GDM1 (cell line): ENCODE results near the gene CELSR3.

Experiments
- DNase-seq: peaks from one replicate; lab custom pipeline; 2025; lab: John Stamatoyannopoulos, UW

Gene CELSR3

DNA sequence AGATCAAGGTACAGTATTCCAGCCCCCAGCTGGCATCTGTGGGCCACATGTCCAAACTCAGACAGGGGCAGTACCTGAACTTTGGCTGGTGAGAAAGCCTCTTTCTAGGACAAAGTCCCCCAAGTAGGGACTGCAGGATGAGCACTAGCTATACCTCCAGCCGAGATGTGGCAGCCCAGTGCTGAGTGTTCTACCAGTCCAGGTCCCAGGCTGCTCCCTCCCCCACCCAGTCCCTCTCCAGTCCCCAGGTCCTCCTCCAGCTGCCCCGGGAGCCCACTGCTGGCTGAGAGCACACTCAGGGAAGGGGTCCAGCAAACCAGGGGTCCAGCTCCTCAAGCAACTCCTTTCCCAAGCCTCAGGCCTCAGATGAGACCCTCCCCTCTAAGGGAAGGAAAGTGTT is 28.9 kb downstream of the CELSR3 start:
- DNase-seq, result no peak

DNA sequence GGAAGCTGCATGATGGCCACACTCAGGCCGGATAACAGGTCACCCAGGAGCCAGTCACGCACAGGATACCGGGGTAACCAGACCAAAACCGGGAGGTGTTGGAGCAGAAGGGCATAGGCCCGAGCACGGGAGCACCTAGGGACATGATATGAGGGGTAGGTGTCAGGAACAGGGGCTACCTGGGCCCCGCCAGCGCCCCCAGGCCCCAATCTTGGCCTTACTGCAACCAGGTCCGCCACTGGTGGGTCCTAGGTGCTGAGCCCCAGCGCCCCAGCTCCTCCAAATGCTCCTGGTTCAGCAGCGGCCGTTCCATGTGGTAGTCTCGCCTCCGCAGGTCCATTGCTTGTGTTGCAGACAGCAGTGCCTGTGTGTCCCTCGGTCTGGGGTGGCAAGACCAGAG is 29.4 kb downstream of the CELSR3 start:
- no peak for DNase-seq

DNA sequence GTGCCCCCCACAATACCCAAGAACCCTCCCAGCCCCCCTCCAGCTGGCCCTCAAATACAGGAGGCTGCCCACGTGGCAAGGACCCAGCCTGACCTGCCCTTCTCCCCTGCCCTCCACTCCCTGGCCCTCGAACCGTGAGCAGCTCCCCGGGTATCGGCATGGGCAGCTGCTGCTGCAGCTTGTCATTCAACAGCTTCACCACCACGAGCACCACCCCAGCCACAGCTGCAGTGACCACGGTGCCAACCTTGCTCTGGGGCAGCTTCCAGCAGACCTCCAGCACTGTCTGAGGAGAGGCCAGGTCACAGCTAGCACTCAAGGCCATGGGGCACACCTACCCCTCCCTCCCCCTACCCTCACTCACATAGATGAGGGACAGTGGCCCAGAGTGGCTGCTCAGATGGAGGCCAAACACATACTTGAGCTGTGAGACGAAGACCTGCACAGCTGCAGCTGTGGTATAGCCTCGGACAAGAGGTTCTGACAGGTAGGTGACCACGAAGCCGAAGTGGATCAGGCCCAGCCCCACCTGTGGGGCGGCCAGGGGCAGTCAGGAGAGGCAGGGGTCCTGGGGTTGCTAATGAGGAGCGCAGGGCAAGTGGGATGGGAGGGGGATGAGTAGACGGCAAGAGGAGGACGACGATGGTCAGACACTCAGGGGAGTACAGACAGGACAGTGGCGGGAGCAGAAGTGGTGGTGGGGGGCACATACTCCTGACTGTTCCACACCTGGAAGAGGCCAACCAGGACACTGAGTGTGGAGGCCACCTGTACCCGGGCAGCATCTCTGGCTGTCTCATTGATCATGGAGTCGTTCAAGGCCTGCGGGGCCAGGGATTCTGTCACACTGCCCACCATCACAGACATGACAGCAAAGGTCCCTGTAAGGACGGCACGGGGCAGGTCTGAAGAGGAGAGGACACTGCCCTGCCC is 30.9 kb downstream of the CELSR3 start:
- no peak for DNase-seq

DNA sequence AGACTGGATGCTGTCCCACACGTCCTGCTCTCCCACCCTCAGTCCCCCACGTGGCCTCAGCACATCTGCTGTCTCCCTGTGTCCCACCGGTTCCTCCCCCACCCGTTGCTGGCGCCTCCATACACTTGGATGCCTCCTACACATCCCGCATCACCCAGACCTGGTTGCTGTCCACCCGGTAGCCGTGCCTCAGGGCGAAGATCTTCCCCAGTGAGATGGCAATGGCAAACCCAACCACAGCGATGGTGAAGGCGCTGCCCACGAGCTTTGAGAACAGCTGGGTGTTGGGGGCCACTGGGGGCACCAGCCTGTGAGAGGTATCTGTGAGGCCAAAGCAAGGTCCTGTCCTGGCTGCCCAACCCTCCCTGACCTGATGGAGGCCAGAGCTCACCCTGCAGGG is 31.9 kb downstream of the CELSR3 start:
- no peak for DNase-seq

DNA sequence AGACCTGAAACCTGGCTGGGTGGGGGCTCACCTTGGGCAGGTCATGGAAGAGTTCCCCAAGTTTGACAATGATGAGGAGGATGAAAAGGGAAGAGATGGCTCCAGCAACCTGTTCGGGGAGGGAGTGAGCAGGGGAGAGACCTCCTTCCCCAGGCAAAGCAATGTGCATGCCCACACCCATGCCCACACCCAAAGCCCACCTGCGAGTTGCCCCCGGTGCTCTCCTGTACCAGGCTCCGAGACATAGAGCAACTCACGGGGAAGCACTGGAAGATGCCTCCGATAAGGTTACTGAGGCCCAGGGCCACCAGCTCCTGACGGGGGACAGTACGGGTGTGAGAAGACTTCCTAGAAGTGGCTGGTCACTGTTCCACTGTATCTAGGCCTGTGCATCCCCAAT is 32.3 kb downstream of the CELSR3 start:
- DNase-seq, result no peak

DNA sequence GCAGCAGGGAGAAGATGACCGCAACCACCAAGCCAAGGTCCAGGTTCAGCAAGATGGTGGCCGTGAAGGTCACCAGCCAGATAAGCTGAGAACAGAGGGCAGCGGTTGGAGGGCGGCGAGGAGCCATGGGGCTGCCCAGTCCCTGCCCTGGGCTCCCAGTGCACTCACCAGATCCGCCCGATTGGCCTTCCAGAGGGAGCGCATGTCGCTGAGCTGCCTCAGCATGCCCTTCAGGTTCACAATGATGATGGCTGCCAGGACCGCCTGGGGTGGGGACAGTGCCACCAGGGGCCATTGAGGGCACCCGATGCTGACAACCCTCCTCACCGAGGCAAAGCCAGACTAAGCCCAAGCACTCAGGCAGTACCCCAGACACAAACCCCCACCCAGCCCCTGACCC is 32.8 kb downstream of the CELSR3 start:
- DNase-seq, result no peak

DNA sequence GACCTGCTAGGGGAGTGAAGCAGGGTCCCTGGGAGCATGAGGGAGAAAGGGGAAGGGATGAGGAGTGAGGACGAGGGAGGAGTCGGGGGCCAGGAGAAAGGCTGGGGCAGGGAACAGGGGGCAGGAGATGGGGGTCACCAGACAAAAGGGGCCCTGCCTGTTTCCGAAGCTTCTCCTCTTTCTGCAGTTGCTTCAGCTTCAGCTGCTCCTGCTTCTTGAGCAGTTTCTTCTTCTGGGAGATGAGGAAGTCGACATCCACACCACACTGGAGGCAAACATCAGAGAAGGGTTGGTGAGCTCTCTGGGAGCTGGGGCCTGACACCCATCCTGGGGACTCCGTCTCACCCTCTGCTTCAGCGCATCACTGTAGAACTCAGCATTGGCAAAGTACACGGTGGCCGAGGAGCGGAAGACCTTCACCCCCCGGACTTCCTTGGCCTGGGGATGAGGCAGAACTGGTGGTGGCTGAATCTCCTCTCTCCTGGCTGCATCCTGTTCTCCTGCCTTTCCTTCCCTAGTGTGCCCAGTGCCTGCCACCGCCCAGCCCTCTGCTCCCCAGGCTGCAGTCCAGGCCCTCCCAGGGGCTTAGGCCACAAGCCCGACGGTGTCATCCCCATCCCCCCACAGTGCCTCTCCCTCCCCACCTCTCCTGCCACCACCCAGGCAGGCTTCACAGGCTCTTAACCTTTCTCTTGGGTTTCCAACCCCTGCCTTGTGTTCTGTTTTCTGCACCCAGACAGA is 34.2 kb downstream of the CELSR3 start:
- DNase-seq, result no peak

DNA sequence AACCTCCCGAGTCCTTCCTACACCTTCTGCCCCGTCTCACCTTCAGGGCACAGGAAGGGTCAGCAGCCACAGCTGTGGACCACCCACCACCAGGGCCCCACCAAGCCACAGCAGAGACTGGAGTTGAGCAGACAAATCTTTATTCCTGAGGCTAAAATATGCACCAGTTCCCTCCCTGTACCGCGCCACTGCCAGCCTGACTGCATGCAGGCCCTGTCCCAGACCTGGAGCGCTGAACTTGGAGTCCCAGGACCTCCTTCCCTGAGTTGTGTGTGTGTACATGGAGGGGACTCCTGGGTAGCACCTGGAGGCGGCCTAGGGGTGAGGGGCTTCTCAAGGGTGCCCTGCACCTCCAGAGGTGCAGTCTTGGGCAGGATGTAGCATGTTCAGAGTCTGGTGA is 37.1 kb downstream of the CELSR3 start:
- no peak for DNase-seq

DNA sequence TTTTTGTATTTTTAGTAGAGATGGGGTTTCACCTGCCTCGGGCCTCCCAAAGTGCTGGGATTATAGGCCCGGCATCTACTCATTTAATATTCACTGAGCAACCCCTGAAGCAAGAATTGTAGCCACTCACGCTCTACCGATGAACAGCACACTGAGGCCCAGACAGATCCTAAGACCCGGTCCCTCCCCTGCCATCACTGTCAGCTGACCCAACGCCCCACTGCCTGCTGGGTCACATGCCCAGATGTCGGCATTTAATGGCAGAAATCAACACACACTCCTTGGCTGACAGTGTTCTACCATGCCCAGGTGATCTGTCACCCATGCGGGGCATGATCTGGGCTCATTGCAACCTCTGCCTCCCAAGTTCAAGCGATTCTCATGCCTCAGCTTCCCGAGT is 37.9 kb downstream of the CELSR3 start:
- DNase-seq, result no peak

DNA sequence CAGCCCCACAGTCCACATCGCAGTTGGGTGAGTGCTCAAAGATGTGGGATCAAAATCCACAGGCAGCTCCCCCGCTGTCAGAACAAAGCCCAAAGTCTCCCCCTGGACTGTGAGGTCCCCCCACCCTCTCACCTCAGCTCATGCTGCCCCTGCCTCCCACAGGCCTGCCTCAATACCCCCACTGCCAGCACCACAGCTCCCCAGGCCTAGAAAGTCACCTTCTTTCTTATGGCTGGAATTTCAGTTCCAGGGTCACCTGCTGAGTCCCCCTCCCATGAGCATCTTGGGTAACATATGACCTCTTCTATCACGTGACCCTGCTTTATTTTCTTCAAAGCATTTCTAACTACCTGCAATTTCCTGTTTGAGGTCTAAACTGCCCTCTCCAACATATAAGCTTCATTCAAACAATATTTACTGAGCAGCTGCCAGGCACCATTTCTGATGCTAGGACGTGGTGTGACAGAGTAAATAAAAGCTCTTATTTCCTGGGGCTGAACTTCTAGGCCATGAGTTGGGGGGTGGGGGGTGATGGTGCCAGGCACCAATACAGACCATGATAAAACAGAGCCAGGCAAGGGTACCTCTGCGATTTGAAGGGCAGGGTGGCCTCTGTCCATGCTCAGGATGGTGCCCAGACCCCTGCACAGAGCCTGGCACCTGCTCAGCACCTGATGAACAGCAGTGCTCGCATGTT is 38.7 kb downstream of the CELSR3 start:
- no peak for DNase-seq

DNA sequence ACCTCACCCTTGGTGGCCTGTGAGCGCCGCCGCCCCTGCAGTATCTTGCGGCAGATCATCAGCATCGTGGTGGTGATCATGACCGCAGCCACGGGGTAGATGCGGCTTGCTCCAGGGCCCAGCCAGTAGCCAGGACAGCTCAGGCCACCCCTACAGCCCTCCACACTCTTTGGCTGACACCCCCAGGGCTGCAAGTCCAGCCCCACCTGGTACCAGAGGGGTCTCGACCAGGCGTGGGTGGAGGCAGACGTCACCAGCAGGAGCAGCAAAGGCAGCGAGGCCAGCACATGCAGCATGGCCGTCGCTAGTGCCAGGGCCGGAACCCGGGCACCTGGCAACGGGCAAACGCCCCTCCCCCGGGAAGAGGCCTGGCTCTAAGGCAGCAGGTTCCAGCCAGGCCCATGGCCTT is 41.2 kb downstream of the CELSR3 start, which contains the start of gene TMEM89:
TMEM89 (minus strand) TSS at position 309 of the 409 bp plus-strand sequence; CDS start at position 296, 13 bp downstream.
- no peak for DNase-seq

DNA sequence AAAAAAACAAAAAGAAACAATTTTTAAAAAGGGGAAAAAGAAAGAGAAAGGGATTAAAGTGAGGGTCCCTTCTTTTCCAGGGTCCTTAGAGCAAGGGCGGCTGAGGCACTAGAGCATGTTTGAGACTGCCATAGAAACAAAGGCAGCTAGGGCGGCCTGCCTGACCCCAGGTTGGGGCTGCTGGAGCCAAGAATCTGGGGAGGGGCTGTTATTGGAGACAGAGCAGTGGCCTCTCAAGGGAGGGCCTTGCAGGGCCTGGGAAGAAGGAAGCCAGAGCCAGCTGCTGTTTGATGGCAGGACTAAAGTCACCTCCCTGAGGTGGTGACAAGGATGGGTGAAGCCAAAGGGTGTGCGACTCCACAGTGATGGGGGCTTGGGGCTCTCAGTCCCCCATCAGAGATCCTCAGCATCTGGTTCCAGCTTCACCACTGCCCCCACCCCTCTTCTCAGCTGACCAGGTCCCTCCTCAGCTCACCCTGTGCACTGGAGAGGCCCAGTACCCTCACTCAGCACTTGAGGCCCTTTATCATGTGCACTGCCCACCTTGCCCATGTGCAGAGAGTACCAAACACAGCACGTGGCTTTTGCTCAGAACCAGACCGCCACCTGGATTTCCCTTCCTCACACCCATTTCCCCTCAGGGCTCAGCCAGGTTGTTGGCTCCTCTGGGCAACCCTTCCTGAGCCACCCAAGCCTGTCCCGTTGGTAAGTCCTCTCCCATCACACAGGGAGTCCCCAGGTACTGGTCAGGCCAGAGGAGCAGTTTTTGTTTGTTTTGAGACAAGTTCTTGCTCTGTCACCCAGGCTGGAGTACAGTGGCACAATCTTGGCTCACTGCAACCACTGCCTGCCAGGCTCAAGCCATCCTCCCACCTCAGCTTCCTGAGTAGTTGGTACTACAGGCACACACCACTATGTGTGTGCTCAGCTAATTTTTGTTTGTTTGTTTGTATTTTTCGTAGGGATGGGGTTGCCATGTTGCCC is 42.9 kb downstream of the CELSR3 start:
- DNase-seq, result no peak

DNA sequence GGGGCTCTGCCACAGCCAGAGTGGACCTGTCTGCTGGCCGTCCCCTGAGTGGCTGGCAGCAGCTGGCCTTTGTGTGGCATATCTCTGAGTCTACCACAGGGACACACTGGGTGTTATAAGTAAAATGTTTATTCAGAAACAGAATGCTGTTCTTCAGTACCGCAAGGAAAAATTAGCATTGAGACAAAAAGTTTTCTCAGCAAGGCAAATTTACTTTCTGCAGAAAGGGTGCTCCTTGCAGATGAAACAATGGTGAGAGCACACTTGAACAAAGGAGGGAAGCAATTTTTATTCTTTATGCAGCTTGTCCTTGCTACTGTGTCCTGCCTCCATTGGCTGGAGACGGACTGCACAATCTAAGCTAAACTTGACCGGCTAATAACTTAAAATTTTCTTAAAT is 45.1 kb downstream of the CELSR3 start:
- DNase-seq, result no peak

DNA sequence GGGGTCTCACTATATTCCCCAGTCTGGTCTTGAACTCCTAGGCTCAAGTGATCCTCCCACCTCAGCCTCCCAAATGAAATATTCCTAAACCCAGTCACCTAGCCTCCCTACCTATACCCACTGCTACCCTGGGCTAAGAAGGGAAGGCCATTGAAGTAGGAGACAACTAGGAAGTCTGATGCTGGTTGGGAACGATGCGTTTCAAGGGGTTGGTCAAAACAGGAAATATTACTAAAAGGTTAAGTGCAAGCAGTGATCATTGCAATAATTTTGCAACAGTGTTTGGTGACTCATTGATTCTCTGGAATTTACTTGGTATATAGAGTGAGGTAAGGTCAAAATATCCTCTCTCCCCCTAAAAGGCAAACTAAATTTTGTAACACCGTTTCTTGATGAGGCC is 48.6 kb downstream of the CELSR3 start:
- DNase-seq, result no peak

DNA sequence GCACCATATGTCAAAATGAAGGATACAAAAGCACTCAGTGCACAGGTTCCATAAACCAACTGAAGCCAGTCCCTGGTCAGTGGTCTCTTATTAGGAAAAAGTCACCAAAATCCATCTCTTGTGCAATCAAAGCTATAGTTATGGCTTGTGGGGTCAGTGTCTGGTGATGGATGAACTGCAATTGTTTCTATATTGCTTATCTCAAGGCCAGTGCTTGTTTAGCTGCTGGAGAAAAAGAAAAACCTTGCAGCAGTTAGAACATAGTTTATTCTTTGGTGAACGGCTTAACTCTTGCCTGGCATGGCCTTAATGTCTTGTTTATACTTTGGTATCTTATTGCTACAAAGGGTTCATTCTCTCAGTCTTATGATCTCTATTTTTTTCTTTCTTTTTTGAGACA is 50.4 kb downstream of the CELSR3 start:
- no peak for DNase-seq

DNA sequence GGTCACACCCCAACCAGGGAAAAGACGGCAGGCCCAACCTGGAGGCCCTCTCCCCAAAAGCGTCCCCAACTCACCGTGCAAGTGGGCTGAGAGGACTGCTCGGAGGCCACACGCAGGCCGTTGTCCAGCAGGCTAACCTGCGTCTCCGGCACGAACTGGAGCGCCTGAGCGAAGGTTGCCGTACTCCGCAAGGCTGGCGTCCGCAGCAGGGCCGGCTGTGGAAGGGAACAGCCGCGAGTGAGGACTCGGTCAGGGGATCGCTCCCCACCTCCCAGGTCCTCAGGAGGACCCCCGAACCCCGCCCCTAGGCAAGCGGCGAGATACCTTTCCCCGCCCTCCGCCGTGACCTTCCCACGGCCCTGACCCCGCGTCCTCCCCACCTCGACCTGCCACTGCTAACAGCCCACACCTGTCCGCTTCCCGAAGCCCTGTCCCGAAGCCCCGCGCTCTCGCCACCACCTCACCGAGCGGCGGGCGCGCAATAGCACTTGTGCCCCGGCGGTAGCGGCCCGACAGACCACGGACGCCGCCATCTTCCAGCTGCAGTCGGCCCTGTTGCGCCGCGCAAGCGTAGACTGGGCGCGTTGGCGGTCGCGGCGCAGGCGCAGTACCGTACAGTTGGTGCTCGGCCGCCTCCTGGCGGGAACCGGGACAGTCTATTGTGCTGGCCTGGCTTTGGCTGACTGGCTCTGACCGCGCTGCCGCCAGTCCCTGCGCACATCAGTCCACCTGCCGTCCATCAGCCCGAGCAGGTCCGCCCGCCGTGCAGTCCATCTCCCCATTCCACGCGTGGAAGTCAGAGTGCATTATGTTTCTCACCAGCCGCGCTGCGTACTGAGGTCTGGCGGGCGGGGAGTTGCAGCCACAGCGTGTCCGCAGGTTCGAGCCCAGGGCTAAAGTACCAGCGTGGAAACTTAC is 53.3 kb downstream of the CELSR3 start, which contains the start of gene UQCRC1:
UQCRC1 (minus strand) TSS at position 559 of the 918 bp plus-strand sequence; CDS start at position 533, 26 bp downstream.
- peak; percentile 93 for DNase-seq

DNA sequence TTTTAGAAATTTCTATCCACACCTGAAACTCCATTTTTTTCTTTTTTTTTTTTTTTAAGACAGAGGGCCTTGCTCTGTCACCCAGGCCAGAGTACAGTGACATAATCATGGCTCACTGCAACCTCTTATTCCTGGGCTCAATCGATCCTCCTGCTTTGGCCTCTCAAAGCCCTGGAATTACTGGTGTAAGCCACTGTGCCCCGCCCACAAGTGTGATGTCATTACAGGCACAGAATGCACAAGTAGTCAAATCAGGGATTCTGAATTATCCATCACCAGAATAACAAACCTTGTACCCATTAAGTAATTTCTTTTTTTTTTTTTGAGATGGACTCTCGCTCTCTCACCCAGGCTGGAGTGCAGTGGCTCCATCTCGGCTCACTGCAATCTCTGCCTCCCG is 55.2 kb downstream of the CELSR3 start:
- no peak for DNase-seq

DNA sequence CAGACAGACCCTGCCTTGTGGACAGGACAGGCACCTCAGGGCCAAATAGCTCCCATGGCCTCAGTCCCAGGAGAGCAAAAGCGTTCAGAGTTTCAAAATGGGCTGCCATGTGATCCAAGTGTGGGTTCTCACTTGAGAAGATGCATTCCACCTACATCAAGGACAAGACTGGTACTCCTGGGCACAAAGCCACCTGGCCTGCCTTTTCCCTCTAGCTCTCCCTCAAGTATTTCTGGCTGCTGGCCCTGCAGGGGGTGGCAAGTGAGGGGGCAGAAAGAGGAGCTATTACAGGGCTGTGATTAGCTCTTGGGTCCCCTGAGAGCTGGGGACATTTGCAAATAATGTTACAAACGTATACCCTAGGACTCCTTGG is 61.1 kb downstream of the CELSR3 start:
- no peak for DNase-seq

DNA sequence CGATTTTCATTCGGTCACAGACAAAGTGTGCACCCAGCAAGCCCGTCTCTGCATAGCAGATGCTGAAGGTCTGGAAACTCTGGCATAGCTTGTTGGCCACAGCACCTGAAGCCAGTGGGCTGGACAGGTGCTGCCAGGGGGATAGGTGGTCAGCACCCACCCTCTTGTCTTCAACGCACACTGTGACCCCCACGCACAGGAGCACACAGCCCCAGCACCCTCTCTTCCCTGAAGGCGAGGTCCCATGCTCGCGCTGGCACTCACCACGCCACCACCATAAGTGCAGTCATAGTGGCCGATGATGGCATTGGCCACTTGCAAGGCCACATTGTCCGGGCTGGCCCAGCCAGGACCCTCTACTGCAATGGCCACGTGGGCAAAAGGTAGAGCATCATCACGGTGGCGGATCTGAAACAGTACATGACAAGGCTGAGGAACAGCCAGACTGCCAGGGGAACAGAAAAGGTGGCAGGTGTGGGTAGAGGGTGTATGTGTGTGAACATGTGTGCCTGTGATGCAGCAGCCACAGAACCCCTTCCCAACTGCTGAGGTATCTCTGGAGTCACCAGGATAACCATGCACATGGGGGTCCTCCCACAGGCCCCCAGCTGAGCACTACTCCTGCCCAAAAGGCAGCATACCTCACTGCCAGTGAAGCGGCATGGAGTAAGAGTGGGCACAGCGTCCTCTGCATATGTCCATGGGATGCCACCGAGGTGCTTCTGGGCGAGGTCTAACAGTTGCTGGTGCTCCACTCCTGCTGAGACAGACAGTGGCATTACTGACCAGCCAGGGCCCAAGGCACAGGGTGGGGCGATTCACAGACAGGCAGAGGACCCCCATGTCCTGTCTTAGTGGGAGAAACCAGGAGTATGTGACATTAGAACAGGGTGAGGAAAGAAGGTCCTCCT is 61.7 kb downstream of the CELSR3 start:
- DNase-seq, result no peak
